Endothelial cell of umbilical vein (primary cell): ENCODE results near the gene IFT88. TPM values are rescaled to one million over a fixed set of nuclear protein-coding genes. Genes with fewer than 3 reads are reported as not detected.

Source experiments
- BruUV-seq: library from RNA; stranded (reverse); fragments of 400-500 nt; replicated peaks from 2 replicates; lab custom pipeline; 2021; lab: Mats Ljungman, UMichigan
- CTCF ChIA-PET: fragments of 300-600, 350-600 bp; sonication (Branson Sonifier 250); formaldehyde crosslinking; loops from one replicate; lab custom pipeline; 2021; ENCODE audit warnings: antibody characterized with exemption, inconsistent platforms; lab: Charles Lee
- POLR2A ChIA-PET: fragments of 300-600, 350-600 bp; sonication (Branson Sonifier 250); formaldehyde crosslinking; loops from one replicate; lab custom pipeline; 2021; ENCODE audit warnings: antibody characterized with exemption, inconsistent platforms; lab: Charles Lee
- DNase-seq: peaks from one replicate; pipeline ENCODE4 v3.0.0-alpha.2; 2011; ENCODE audit warnings: low read depth, low spot score
- FAIRE-seq: peaks from 2 replicates; lab custom pipeline; 2011; peaks lifted over from hg19 to GRCh38; lab: Jason Lieb, UNC
- H2AFZ ChIP-seq: 2 replicates; pipeline ENCODE4 v1.6.0; 2012; ENCODE audit warnings: low read depth, low read length, control low read depth, inconsistent platforms
- H3K27ac ChIP-seq: 2 replicates; pipeline ENCODE4 v1.5.1; 2011; ENCODE audit warnings: low read depth, mild to moderate bottlenecking, control low read depth, low read length, moderate library complexity; ENCODE audit not compliant: insufficient read depth
- H3K27me3 ChIP-seq, 2 experiments: 2 replicates each; pipeline versions ENCODE4 v1.6.0 to v1.6.1; 2011; ENCODE audit warnings: low read length in 2 of 2, mixed read lengths in 1 of 2; ENCODE audit not compliant: control insufficient read depth in 2 of 2, insufficient read depth in 2 of 2
- H3K36me3 ChIP-seq, 2 experiments: 2 replicates in 1 of 2; 3 replicates in 1 of 2; pipeline ENCODE4 v1.5.1; 2011; ENCODE audit warnings: low read length in 2 of 2, mild to moderate bottlenecking in 1 of 2, moderate library complexity in 1 of 2; ENCODE audit not compliant: control insufficient read depth in 2 of 2, insufficient read depth in 2 of 2; ENCODE audit errors: extremely low read depth in 1 of 2
- H3K4me1 ChIP-seq: 3 replicates; pipeline ENCODE4 v1.5.1; 2011; ENCODE audit warnings: mild to moderate bottlenecking, low read length; ENCODE audit not compliant: control insufficient read depth, insufficient read depth; ENCODE audit errors: extremely low read depth
- H3K4me2 ChIP-seq: 2 replicates; pipeline ENCODE4 v1.6.1; 2011; ENCODE audit warnings: low read length, control low read depth, mixed read lengths; ENCODE audit not compliant: insufficient read depth
- H3K4me3 ChIP-seq, 3 experiments: fragments of 200-600 bp in 1 of 3; sonication (generic), shearing (Covaris generic) in 1 of 3; replicated peaks in 1 of 3; 2 replicates each; pipeline ENCODE4 v1.5.1; 2011 to 2016; ENCODE audit warnings: control low read depth in 3 of 3, low read length in 3 of 3, mild to moderate bottlenecking in 2 of 3, inconsistent platforms in 1 of 3, low read depth in 1 of 3, moderate library complexity in 1 of 3; ENCODE audit not compliant: insufficient read depth in 1 of 3
- H3K79me2 ChIP-seq: 2 replicates; pipeline ENCODE4 v1.6.0; 2012; ENCODE audit warnings: low read length, inconsistent platforms; ENCODE audit not compliant: control insufficient read depth, insufficient read depth
- H3K9ac ChIP-seq: replicated peaks from 2 replicates; pipeline ENCODE3; 2011; ENCODE audit warnings: low read length, control low read depth; ENCODE audit not compliant: insufficient read depth; ENCODE audit errors: extremely low read depth
- H3K9me1 ChIP-seq: replicated peaks from 3 replicates; pipeline ENCODE4 v1.6.0; 2011; ENCODE audit warnings: mild to moderate bottlenecking, low read length; ENCODE audit not compliant: control insufficient read depth, insufficient read depth; ENCODE audit errors: extremely low read depth
- H3K9me3 ChIP-seq: replicated peaks from 2 replicates; pipeline ENCODE4 v1.5.1; 2012; ENCODE audit warnings: low read length, inconsistent platforms; ENCODE audit not compliant: control insufficient read depth, insufficient read depth
- H4K20me1 ChIP-seq: replicated peaks from 2 replicates; pipeline ENCODE3; 2011; ENCODE audit warnings: mild to moderate bottlenecking, low read length; ENCODE audit not compliant: control insufficient read depth, insufficient read depth; ENCODE audit errors: extremely low read depth
- EZH2 ChIP-seq: IDR thresholded peaks from 2 replicates; pipeline ENCODE4 v1.6.1; 2012; ENCODE audit warnings: borderline replicate concordance, low read depth, mild to moderate bottlenecking, moderate library complexity, low read length, inconsistent platforms; ENCODE audit not compliant: severe bottlenecking
- FOS ChIP-seq: IDR thresholded peaks from 2 replicates; pipeline ENCODE4 v1.6.1; 2011; ENCODE audit warnings: mild to moderate bottlenecking, low read length, moderate library complexity, borderline replicate concordance; ENCODE audit not compliant: insufficient read depth
- GATA2 ChIP-seq: IDR thresholded peaks from 2 replicates; pipeline ENCODE4 v1.7.0; 2011; ENCODE audit warnings: low read depth, mild to moderate bottlenecking, moderate library complexity, mixed read lengths, low read length; ENCODE audit not compliant: insufficient read length, insufficient read depth
- JUN ChIP-seq: IDR thresholded peaks from 2 replicates; pipeline ENCODE4 v1.6.1; 2011; ENCODE audit warnings: borderline replicate concordance, low read depth; ENCODE audit not compliant: insufficient read length, insufficient read depth
- MYC ChIP-seq: IDR thresholded peaks from one replicate; pipeline ENCODE4 v1.6.1; 2011; ENCODE audit warnings: mild to moderate bottlenecking, low read depth, low read length
- POLR2A ChIP-seq: IDR thresholded peaks from 2 replicates; pipeline ENCODE4 v1.6.1; 2012; ENCODE audit warnings: low read depth, mild to moderate bottlenecking, control low read depth, low read length
- POLR2AphosphoS5 ChIP-seq: IDR thresholded peaks from 2 replicates; pipeline ENCODE4 v1.6.1; 2012; ENCODE audit warnings: low read depth, mild to moderate bottlenecking, control low read depth, low read length, moderate library complexity; ENCODE audit not compliant: insufficient read depth
- dilution Hi-C: fragments of 300-500 bp; cut with MboI; formaldehyde crosslinking; loops from one replicate; pipeline ENCODE4 v1.15.0; 2019; ENCODE audit warnings: low sequenced_read_pairs; ENCODE audit not compliant: extremely low pct_ligation_motif_present
- intact Hi-C: fragments of 100-400 bp; cut with micrococcal nuclease; formaldehyde crosslinking; loops from one replicate; pipeline ENCODE4 v1.10.0; 2022
- polyA plus RNA-seq, 4 experiments: library from polyadenylated mRNA; depleted of rRNA in 3 of 4; stranded (reverse) in 3 of 4; unstranded in 1 of 4; fragments of >200 nt; gene quantifications; 2 replicates each; pipeline versions ENCODE4 v1.2.1 to v1.2.3, GENCODE V29; 2011 to 2012; ENCODE audit warnings: missing spikeins in 1 of 4
- total RNA-seq: library from RNA; stranded (reverse); gene quantifications from 2 replicates; pipeline ENCODE4 v1.2.3, GENCODE V29; 2021
- TF ChIP-seq, protein P1 (sequence below), 2 donors: IDR thresholded peaks; 1 replicate in 1 of 2; 2 replicates in 1 of 2; pipeline ENCODE4 v1.5.1; 2011; ENCODE audit warnings: low read length in 2 of 2, mild to moderate bottlenecking in 2 of 2, moderate library complexity in 2 of 2, control low read depth in 1 of 2, inconsistent platforms in 1 of 2, low read depth in 1 of 2; ENCODE audit not compliant: insufficient read depth in 1 of 2; ENCODE audit errors: extremely low read depth in 1 of 2
- TF ChIP-seq, protein P2 (sequence below): IDR thresholded peaks from 2 replicates; pipeline ENCODE4 v1.6.1; 2011; ENCODE audit not compliant: insufficient read depth, insufficient read length

Gene IFT88
- total and polyA plus RNA-seq, 2 donors (not counting 3 experiments of a cell fraction or from before 2014, with no cell fraction given) = 2.4 to 9.1 TPM

DNA sequence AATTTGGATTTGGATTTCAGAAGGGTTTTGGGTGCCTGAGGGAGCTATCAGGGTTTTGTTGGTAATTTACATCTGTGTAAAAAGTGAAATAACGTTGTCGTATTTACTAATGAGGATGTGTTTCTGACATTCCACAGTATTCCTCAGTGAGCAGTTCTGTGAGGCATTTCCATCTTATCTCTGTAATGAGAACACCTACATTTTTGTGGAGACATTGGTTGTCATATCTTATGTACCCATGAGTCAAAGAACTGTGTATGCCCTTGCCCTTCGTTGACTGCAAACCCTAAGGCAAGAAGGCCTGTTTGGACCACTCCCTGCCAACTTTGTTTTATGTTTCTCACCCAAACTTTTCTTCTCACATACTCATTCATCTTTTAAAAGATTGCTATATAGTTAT, 122.3 kb downstream of the IFT88 start:
- Histone ChIP-seq H3K4me1 (no peaks in the 10 kb centered on the region), H3K9ac (no peak overlapping the region), H3K9me1 (no peaks in the 10 kb centered on the region), H3K4me2 (no peak overlapping the region), H3K27ac (no peak overlapping the region), H3K9me3 (no peaks in the 10 kb centered on the region), H3K4me3 (no peak overlapping the region), H3K79me2 (no peaks in the 10 kb centered on the region), H4K20me1 (no peaks in the 10 kb centered on the region), H3K27me3 (no peaks in the 10 kb centered on the region), H2AFZ (no peak overlapping the region), H3K36me3 (no peaks in the 10 kb centered on the region)
- DNase-seq = no peak
- no TSS peak for BruUV-seq
- POLR2A ChIA-PET = no interaction called here
- dilution Hi-C loops = no loop called here
- TF ChIP-seq EZH2 = no peak
- TF ChIP-seq FOS = no peak
- TF ChIP-seq, protein P1, sequence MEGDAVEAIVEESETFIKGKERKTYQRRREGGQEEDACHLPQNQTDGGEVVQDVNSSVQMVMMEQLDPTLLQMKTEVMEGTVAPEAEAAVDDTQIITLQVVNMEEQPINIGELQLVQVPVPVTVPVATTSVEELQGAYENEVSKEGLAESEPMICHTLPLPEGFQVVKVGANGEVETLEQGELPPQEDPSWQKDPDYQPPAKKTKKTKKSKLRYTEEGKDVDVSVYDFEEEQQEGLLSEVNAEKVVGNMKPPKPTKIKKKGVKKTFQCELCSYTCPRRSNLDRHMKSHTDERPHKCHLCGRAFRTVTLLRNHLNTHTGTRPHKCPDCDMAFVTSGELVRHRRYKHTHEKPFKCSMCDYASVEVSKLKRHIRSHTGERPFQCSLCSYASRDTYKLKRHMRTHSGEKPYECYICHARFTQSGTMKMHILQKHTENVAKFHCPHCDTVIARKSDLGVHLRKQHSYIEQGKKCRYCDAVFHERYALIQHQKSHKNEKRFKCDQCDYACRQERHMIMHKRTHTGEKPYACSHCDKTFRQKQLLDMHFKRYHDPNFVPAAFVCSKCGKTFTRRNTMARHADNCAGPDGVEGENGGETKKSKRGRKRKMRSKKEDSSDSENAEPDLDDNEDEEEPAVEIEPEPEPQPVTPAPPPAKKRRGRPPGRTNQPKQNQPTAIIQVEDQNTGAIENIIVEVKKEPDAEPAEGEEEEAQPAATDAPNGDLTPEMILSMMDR (IDR thresholded peaks at IDR 0.05; ENCODE audit: extremely low read depth in 1 of 2, insufficient read depth in 1 of 2, low read depth in 1 of 2, low read length in 2 of 2) = no peak
- TF ChIP-seq GATA2 = no peak
- TF ChIP-seq, protein P2, sequence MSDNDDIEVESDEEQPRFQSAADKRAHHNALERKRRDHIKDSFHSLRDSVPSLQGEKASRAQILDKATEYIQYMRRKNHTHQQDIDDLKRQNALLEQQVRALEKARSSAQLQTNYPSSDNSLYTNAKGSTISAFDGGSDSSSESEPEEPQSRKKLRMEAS = no peak
- no peak for TF ChIP-seq POLR2A
- TF ChIP-seq JUN = no peak
- TF ChIP-seq MYC = no peak
- TF ChIP-seq POLR2AphosphoS5 = no peak
- intact Hi-C loops = no loop called here
- FAIRE-seq = no peak
- CTCF ChIA-PET = no interaction called here
